Measurements from ENCODE around the gene OBSCN.

GRCh38 chr1:228405979-228406228 is 198.1 kb downstream of the OBSCN start:
- TF ChIP-seq CTCF (IDR thresholded peaks at IDR 0.05) (no peak), POLR2A (IDR thresholded peaks at IDR 0.05) (no peak)

All from heart left ventricle (tissue), 13 donors.